Measurements from ENCODE around the gene PTEN.

Gene PTEN

GRCh38 chr10:87978166-87978565, 114.7 kb downstream of the PTEN start:
- TF ChIP-seq CEBPB (IDR thresholded peaks at IDR 0.05) = no peak
- TF ChIP-seq TCF12 (IDR thresholded peaks at IDR 0.05; ENCODE audit: low read depth) = no peak
- no peak for TF ChIP-seq CREB1 (IDR thresholded peaks at IDR 0.05; ENCODE audit: low read depth)
- TF ChIP-seq EGR1 (IDR thresholded peaks at IDR 0.05) = no peak
- TF ChIP-seq YY1 (IDR thresholded peaks at IDR 0.05; ENCODE audit: low read depth) = no peak
- no peak for TF ChIP-seq NFIC (IDR thresholded peaks at IDR 0.05)
- TF ChIP-seq FOXM1 (IDR thresholded peaks at IDR 0.05; ENCODE audit: borderline replicate concordance, low read depth) = no peak
- TF ChIP-seq EP300 (IDR thresholded peaks at IDR 0.05; ENCODE audit: borderline replicate concordance) = no peak
- TF ChIP-seq REST (IDR thresholded peaks at IDR 0.05; ENCODE audit: low read depth) = no peak
- TF ChIP-seq TEAD4 (IDR thresholded peaks at IDR 0.05) = no peak
- TF ChIP-seq USF1 (IDR thresholded peaks at IDR 0.05) = no peak
- TF ChIP-seq MAX (IDR thresholded peaks at IDR 0.05) = no peak
- TF ChIP-seq ZBTB7A (IDR thresholded peaks at IDR 0.05; ENCODE audit: low read depth) = no peak
- TF ChIP-seq TAF1 (IDR thresholded peaks at IDR 0.05; ENCODE audit: low read depth) = no peak
- no peak for TF ChIP-seq RAD21 (IDR thresholded peaks at IDR 0.05; ENCODE audit: low read depth)

- TF ChIP-seq EGR1 (IDR thresholded peaks at IDR 0.05) = no peak
- TF ChIP-seq USF1 (IDR thresholded peaks at IDR 0.05) = no peak
- TF ChIP-seq TAF1 (IDR thresholded peaks at IDR 0.05; ENCODE audit: low read depth) = no peak
- TF ChIP-seq FOXM1 (IDR thresholded peaks at IDR 0.05; ENCODE audit: borderline replicate concordance, low read depth) = no peak
- TF ChIP-seq EP300 (IDR thresholded peaks at IDR 0.05; ENCODE audit: borderline replicate concordance) = no peak
These were observed 116.4 kb downstream of the PTEN start for GRCh38 chr10:87979847-87980246.

- TF ChIP-seq YY1 (IDR thresholded peaks at IDR 0.05; ENCODE audit: low read depth) (no peak), MAX (IDR thresholded peaks at IDR 0.05) (no peak), CEBPB (IDR thresholded peaks at IDR 0.05) (no peak), TCF12 (IDR thresholded peaks at IDR 0.05; ENCODE audit: low read depth) (no peak), REST (IDR thresholded peaks at IDR 0.05; ENCODE audit: low read depth) (no peak), CREB1 (IDR thresholded peaks at IDR 0.05; ENCODE audit: low read depth) (no peak), FOXM1 (IDR thresholded peaks at IDR 0.05; ENCODE audit: borderline replicate concordance, low read depth) (no peak), EGR1 (IDR thresholded peaks at IDR 0.05) (no peak)
These were observed 120.3 kb downstream of the PTEN start for GRCh38 chr10:87983716-87984115.

- no peak for TF ChIP-seq EP300 (IDR thresholded peaks at IDR 0.05; ENCODE audit: borderline replicate concordance)
- TF ChIP-seq TCF12 (IDR thresholded peaks at IDR 0.05; ENCODE audit: low read depth) = no peak
- TF ChIP-seq YY1 (IDR thresholded peaks at IDR 0.05; ENCODE audit: low read depth) = no peak
- TF ChIP-seq TEAD4 (IDR thresholded peaks at IDR 0.05) = no peak
- TF ChIP-seq ZBTB7A (IDR thresholded peaks at IDR 0.05; ENCODE audit: low read depth) = no peak
These were observed 123.8 kb downstream of the PTEN start for GRCh38 chr10:87987206-87987605.

GRCh38 chr10:87991946-87992345, 128.5 kb downstream of the PTEN start:
- TF ChIP-seq TEAD4 (IDR thresholded peaks at IDR 0.05) (peak; percentile 20; the same call in 1 of the 2 replicates), REST (IDR thresholded peaks at IDR 0.05; ENCODE audit: low read depth) (no peak)
